Measurements from ENCODE around the gene MYORG. TPM values are rescaled to one million over a fixed set of nuclear protein-coding genes. Genes with fewer than 3 reads are reported as not detected.
A peak's percentile ranks its signal among the peaks of the same experiment; 100 is the strongest.

MYORG gene
- total RNA-seq (30.0 and 32.2 TPM in 2 replicates), polyA plus RNA-seq (13.2 and 23.4 TPM in 2 replicates)

DNA sequence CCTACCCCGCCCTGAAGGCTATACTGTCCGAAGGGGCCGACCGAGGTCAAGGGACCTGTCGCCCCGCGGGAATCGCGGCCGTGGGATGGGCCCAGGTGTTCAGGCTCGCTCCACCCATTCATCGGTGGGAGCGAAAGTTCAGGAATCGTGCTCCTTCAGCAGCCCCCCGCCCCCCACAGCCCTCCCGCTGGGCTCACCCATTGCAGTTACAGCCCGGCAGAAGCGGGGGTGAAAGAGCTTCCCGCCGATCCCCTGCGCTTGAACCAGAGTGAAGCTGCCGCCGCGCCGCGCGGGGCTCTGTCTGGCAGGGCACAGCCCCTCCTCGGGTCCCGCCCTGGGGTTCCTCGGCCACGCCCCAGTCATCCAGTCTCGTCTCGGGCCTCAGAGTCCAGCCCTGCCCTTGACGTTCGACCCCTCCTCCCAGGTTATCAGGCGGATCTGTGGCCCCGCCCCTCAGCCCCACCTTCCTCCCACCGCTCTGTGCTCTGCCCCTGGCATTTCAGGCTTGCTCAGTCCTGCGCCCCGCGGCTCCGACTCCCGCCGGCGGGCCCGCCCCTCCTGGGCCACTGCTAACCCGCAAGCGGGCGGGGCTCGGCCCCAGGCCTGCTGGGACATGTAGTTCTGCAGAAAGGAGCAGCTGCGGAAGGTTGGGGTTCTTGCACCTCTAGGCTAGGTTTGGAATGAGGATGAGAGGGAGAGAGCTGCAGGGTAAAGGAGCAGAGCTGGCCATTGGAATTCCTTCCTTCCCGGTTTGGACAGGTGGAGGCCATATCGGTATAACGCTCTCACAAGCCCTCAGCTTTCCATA is at the start of gene MYORG:
TSS of gene MYORG (minus strand) at position 303 of the 808 bp plus-strand sequence. CDS start 3,955 bp downstream, outside the sequence.
- Histone ChIP-seq H3K4me1 (ENCODE audit: insufficient read depth) (peaks cover 21% of the 10 kb centered on the region), H4K20me1 (ENCODE audit: insufficient read depth, poor library complexity, severe bottlenecking) (no peaks in the 10 kb centered on the region), H2AFZ (peak within 1 kb of the TSS; percentile 43), H3K4me3 (peak within 1 kb of the TSS; percentile 43), H3K27ac (peak within 1 kb of the TSS; percentile 88), H3K79me2 (peaks cover 6% of the 10 kb centered on the region), H3K9me2 (replicated peaks; ENCODE audit: insufficient read depth) (no peaks in the 10 kb centered on the region), H3K27me3 (peaks cover 7% of the 10 kb centered on the region), H3K36me3 (replicated peaks; ENCODE audit: insufficient read depth, low read depth) (no peaks in the 10 kb centered on the region), H3K4me2 (peak within 1 kb of the TSS; percentile 81), H3K9me3 (ENCODE audit: low read depth) (no peaks in the 10 kb centered on the region)
- DNase-seq (ENCODE audit: low spot score): peak; percentile 97
- no peak for TF ChIP-seq EZH2phosphoT487 (IDR thresholded peaks at IDR 0.05; ENCODE audit: low read depth, severe bottlenecking, unreplicated experiment)
- TF ChIP-seq, protein P1, sequence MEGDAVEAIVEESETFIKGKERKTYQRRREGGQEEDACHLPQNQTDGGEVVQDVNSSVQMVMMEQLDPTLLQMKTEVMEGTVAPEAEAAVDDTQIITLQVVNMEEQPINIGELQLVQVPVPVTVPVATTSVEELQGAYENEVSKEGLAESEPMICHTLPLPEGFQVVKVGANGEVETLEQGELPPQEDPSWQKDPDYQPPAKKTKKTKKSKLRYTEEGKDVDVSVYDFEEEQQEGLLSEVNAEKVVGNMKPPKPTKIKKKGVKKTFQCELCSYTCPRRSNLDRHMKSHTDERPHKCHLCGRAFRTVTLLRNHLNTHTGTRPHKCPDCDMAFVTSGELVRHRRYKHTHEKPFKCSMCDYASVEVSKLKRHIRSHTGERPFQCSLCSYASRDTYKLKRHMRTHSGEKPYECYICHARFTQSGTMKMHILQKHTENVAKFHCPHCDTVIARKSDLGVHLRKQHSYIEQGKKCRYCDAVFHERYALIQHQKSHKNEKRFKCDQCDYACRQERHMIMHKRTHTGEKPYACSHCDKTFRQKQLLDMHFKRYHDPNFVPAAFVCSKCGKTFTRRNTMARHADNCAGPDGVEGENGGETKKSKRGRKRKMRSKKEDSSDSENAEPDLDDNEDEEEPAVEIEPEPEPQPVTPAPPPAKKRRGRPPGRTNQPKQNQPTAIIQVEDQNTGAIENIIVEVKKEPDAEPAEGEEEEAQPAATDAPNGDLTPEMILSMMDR (IDR thresholded peaks at IDR 0.05; ENCODE audit: poor library complexity): no peak
- WGBS (ENCODE audit: low lambda C conversion rate, missing lambda C conversion rate): under 1% methylated on average over 51 of the region's 54 CpGs

DNA sequence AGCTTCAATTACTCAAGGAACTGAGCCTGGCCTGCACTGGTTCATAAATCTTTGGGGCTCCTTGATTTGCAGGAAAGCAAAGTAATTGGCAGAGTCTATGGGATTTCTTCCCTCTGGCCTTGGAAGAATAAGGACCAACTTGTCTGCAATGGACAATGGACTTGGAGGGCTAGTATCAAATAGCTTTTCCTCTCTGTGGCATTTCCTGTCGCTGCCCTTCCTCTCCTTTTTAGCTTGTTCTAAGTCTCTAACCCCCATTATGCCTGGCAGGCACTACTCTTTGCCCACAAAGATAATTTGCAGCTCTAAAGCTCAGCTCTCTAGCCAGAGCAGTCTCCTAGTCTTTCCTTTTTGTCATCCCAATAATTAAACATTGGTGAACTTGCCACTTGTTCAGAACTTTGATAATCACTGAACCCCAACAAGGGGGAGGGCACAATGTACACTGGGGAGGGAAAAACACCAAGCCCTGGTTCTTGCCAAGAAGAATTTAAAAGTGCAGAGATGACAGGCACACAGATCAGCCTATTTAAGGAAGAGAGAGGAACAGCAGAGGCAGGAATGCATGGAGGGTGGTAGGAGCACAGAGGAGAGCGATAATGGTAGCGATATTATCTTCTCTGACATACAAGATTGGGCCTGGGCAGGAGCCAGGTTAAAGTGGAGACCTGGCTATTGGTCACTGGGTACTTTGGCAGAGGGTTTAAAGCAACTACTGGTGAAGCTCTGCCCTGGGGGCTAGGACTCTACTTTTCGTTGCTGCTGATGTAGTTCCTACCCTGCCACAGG is 43.2 kb upstream of the MYORG start:
- Histone ChIP-seq H3K27ac (no peak overlapping the region), H3K4me2 (no peak overlapping the region), H4K20me1 (ENCODE audit: insufficient read depth, poor library complexity, severe bottlenecking) (no peaks in the 10 kb centered on the region), H3K79me2 (no peaks in the 10 kb centered on the region), H3K9me3 (ENCODE audit: low read depth) (no peaks in the 10 kb centered on the region), H3K4me1 (ENCODE audit: insufficient read depth) (no peaks in the 10 kb centered on the region), H3K36me3 (replicated peaks; ENCODE audit: insufficient read depth, low read depth) (no peaks in the 10 kb centered on the region), H2AFZ (no peak overlapping the region), H3K4me3 (no peak overlapping the region), H3K27me3 (no peaks in the 10 kb centered on the region), H3K9me2 (replicated peaks; ENCODE audit: insufficient read depth) (no peaks in the 10 kb centered on the region)
- no peak for DNase-seq (ENCODE audit: low spot score)
- no peak for TF ChIP-seq EZH2phosphoT487 (IDR thresholded peaks at IDR 0.05; ENCODE audit: low read depth, severe bottlenecking, unreplicated experiment)
- TF ChIP-seq, protein P1 (IDR thresholded peaks at IDR 0.05; ENCODE audit: poor library complexity): no peak
- TF ChIP-seq EZH2 (IDR thresholded peaks at IDR 0.05; ENCODE audit: borderline replicate concordance): no peak
- 83% methylated on average over 4 of the region's 4 CpGs for WGBS (ENCODE audit: low lambda C conversion rate, missing lambda C conversion rate)

DNA sequence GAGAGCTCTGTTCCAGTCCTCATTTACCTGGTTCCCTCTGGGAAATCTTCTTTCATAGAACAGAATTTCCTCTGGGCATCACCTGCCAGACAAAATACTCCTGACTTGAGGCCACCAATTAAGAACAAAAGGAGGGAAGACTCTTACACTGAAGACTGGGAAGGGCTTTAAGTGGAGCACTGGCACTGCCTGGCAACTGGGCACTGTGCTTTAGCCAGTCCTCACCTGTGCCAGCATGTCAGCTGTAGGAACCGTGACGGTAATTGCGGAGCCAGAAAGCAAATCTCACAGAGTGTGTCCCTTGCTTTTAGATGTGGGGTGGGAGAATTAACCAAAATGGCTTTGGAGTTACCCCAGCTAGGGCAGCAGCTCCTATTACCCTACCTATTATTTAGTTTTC is 41.0 kb upstream of the MYORG start:
- no peak for DNase-seq (ENCODE audit: low spot score)
- H3K4me1 ChIP-seq (ENCODE audit: insufficient read depth): no peaks in the 10 kb centered on the region
- H3K36me3 ChIP-seq (replicated peaks; ENCODE audit: insufficient read depth, low read depth): no peaks in the 10 kb centered on the region
- H3K4me2 ChIP-seq: no peak overlapping the region
- WGBS (ENCODE audit: low lambda C conversion rate, missing lambda C conversion rate): 96% methylated on average over 3 of the region's 3 CpGs
- H3K27me3 ChIP-seq: no peaks in the 10 kb centered on the region
- TF ChIP-seq, protein P1 (IDR thresholded peaks at IDR 0.05; ENCODE audit: poor library complexity): no peak
- TF ChIP-seq EZH2phosphoT487 (IDR thresholded peaks at IDR 0.05; ENCODE audit: low read depth, severe bottlenecking, unreplicated experiment) (no peak), EZH2 (IDR thresholded peaks at IDR 0.05; ENCODE audit: borderline replicate concordance) (no peak)
- H3K9me2 ChIP-seq (replicated peaks; ENCODE audit: insufficient read depth): no peaks in the 10 kb centered on the region
- H2AFZ ChIP-seq: no peak overlapping the region
- H3K79me2 ChIP-seq: no peaks in the 10 kb centered on the region
- no peaks in the 10 kb centered on the region for H4K20me1 ChIP-seq (ENCODE audit: insufficient read depth, poor library complexity, severe bottlenecking)
- no peak overlapping the region for H3K27ac ChIP-seq
- H3K4me3 ChIP-seq: no peak overlapping the region
- H3K9me3 ChIP-seq (ENCODE audit: low read depth): no peaks in the 10 kb centered on the region
